ENCODE results near the gene LATS1. TPM values are rescaled to one million over a fixed set of nuclear protein-coding genes. Genes with fewer than 3 reads are reported as not detected.

The LATS1 gene
- total RNA-seq, 1 experiment from 2014 or later: 20.7 TPM

DNA sequence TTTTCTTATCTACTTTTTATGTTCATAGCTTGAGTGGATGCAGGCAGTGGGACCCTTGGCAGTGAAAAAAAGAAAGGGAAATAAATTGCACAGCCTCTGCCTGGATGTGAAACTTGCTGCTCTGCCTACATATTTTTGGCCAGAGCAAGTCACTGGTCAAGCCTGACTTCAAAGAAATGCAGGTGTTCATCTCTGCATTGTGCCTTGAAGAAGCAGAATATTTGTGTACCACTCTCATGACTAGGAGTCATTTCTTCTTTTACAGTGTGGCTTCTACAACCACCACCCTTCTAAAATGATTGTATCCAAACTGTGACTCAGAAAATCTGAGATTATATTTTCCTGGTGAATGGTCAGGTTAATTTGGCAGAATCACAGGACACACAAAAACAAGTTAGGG lies 66.8 kb downstream of the LATS1 start:
- no peak overlapping the region for H3K27ac Mint-ChIP-seq (ENCODE audit: unreplicated experiment)
- H3K27me3 Mint-ChIP-seq (ENCODE audit: unreplicated experiment): no peaks in the 10 kb centered on the region
- TF ChIP-seq, protein P1, sequence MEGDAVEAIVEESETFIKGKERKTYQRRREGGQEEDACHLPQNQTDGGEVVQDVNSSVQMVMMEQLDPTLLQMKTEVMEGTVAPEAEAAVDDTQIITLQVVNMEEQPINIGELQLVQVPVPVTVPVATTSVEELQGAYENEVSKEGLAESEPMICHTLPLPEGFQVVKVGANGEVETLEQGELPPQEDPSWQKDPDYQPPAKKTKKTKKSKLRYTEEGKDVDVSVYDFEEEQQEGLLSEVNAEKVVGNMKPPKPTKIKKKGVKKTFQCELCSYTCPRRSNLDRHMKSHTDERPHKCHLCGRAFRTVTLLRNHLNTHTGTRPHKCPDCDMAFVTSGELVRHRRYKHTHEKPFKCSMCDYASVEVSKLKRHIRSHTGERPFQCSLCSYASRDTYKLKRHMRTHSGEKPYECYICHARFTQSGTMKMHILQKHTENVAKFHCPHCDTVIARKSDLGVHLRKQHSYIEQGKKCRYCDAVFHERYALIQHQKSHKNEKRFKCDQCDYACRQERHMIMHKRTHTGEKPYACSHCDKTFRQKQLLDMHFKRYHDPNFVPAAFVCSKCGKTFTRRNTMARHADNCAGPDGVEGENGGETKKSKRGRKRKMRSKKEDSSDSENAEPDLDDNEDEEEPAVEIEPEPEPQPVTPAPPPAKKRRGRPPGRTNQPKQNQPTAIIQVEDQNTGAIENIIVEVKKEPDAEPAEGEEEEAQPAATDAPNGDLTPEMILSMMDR (IDR thresholded peaks at IDR 0.05; ENCODE audit: unreplicated experiment): no peak
- intact Hi-C loops (cut with micrococcal nuclease; ENCODE audit: unreplicated experiment): no loop called here
- no peak for DNase-seq
- no peaks in the 10 kb centered on the region for H3K9me3 Mint-ChIP-seq (ENCODE audit: low read depth, unreplicated experiment)
- H3K36me3 Mint-ChIP-seq (ENCODE audit: insufficient read depth, unreplicated experiment): peaks cover 21% of the 10 kb centered on the region
- no peak overlapping the region for H3K4me3 Mint-ChIP-seq (ENCODE audit: low read depth, unreplicated experiment)
- CTCF ChIA-PET: no interaction called here
- H3K4me1 Mint-ChIP-seq (ENCODE audit: low read depth, unreplicated experiment): no peaks in the 10 kb centered on the region
- BruUV-seq (replicated peaks): no TSS peak

GRCh38 chr6:149648148-149649145 lies 69.5 kb downstream of the LATS1 start, which contains the start of gene KATNA1:
TSS of gene KATNA1 (minus strand) at chr6:149648714. CDS start at chr6:149638547, 10,167 bp downstream.
- peak within 1 kb of the TSS; percentile 75 for H3K4me3 Mint-ChIP-seq (ENCODE audit: low read depth, unreplicated experiment)
- BruUV-seq (replicated peaks): TSS peak; percentile 46
- TF ChIP-seq, protein P1 (IDR thresholded peaks at IDR 0.05; ENCODE audit: unreplicated experiment): no peak
- CTCF ChIA-PET: interaction anchor here (1.3 kb wide), 1 partner anchor 101 kb away, joined by 3 read pairs; the partner anchor contains the start of gene PCMT1
- no peaks in the 10 kb centered on the region for H3K4me1 Mint-ChIP-seq (ENCODE audit: low read depth, unreplicated experiment)
- H3K9me3 Mint-ChIP-seq (ENCODE audit: low read depth, unreplicated experiment): no peaks in the 10 kb centered on the region
- H3K27me3 Mint-ChIP-seq (ENCODE audit: unreplicated experiment): no peaks in the 10 kb centered on the region
- peaks cover 21% of the 10 kb centered on the region for H3K36me3 Mint-ChIP-seq (ENCODE audit: insufficient read depth, unreplicated experiment)
- DNase-seq: peak; percentile 89
- H3K27ac Mint-ChIP-seq (ENCODE audit: unreplicated experiment): peak within 1 kb of the TSS; percentile 67
- intact Hi-C loops (cut with micrococcal nuclease; ENCODE audit: unreplicated experiment): loop anchor here (5.0 kb wide), 1 partner anchor 101 kb away; the partner anchor contains the start of gene PPIL4

GRCh38 chr6:149646599-149646998 lies 71.3 kb downstream of the LATS1 start:
- no peaks in the 10 kb centered on the region for H3K4me1 Mint-ChIP-seq (ENCODE audit: low read depth, unreplicated experiment)
- H3K4me3 Mint-ChIP-seq (ENCODE audit: low read depth, unreplicated experiment): no peak overlapping the region
- no TSS peak for BruUV-seq (replicated peaks)
- CTCF ChIA-PET: no interaction called here
- H3K27ac Mint-ChIP-seq (ENCODE audit: unreplicated experiment): no peak overlapping the region
- DNase-seq: no peak
- H3K9me3 Mint-ChIP-seq (ENCODE audit: low read depth, unreplicated experiment): no peaks in the 10 kb centered on the region
- TF ChIP-seq, protein P1 (IDR thresholded peaks at IDR 0.05; ENCODE audit: unreplicated experiment): no peak
- peaks cover 21% of the 10 kb centered on the region for H3K36me3 Mint-ChIP-seq (ENCODE audit: insufficient read depth, unreplicated experiment)
- intact Hi-C loops (cut with micrococcal nuclease; ENCODE audit: unreplicated experiment): loop anchor here (5.0 kb wide), 1 partner anchor 99 kb away; the partner anchor contains the start of gene PPIL4
- no peaks in the 10 kb centered on the region for H3K27me3 Mint-ChIP-seq (ENCODE audit: unreplicated experiment)

DNA sequence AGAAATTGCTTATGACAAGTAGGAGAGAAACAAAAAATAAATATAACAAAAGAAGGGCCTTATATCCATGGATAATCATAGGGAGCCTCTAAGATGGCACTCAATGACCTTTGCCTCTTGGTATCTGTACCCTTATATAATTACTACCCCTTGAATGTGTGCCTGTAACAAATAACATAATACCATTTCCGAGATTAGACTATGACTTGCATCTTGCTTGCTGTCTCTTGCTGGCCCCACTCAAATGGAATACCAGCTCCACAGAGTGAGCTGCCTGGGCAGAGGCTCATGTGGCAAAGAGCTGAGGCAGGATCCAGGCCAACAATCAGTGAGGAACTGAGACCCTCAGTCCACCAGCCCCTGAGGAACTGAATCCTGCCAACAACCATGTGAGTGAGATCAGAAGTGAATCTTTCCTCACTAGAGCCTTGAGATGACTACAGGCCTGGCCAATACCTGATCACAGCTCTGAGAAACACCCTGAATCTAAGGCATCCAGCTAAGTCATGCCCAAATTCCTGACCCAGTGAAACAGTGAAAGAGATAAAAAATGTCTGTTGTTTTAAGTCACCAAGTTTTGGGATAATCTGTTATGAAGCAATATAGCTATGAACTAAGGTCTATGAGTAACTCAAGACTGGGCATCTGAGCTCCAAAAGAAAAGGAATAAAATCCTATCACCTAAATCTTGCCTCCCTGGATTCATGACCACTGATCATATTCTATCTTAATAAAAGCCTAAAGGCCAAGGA lies 74.9 kb downstream of the LATS1 start:
- Mint-ChIP-seq H3K27ac (ENCODE audit: unreplicated experiment) (no peak overlapping the region), H3K4me3 (ENCODE audit: low read depth, unreplicated experiment) (no peak overlapping the region), H3K4me1 (ENCODE audit: low read depth, unreplicated experiment) (no peaks in the 10 kb centered on the region), H3K9me3 (ENCODE audit: low read depth, unreplicated experiment) (no peaks in the 10 kb centered on the region), H3K27me3 (ENCODE audit: unreplicated experiment) (no peaks in the 10 kb centered on the region), H3K36me3 (ENCODE audit: insufficient read depth, unreplicated experiment) (peaks cover 11% of the 10 kb centered on the region)
- no TSS peak for BruUV-seq (replicated peaks)
- no peak for DNase-seq
- intact Hi-C loops (cut with micrococcal nuclease; ENCODE audit: unreplicated experiment): no loop called here
- CTCF ChIA-PET: no interaction called here
- TF ChIP-seq, protein P1 (IDR thresholded peaks at IDR 0.05; ENCODE audit: unreplicated experiment): no peak
